ENCODE measurements around the gene PLXNA3.

The PLXNA3 gene

DNA sequence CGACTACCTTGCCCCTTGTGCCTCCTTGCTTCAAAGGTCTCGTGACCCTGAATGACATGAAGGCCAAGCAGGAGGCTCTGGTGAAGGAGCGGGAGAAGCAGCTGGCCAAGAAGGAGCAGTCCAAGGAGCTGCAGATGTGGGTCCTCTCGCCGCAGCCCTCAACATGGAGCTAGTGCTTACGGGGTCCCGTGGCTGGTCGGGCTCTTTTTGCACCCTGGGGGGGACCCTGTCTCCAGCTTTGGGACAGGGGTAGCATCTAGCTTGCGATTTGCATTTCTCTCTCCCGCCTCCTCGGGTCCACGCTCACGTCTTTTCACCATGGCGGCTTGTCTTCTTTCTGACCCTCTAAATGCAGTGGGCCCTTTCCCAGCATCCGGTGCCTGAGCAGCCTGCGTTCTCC, 12.3 kb upstream of the PLXNA3 start:
- no peak overlapping the region for H3K9ac ChIP-seq
- no peak overlapping the region for H3K4me2 ChIP-seq (ENCODE audit: low read length)
- no peak overlapping the region for H3K4me3 ChIP-seq (ENCODE audit: low read depth, low read length)
- H3K27ac ChIP-seq, result no peak overlapping the region
- no peak overlapping the region for H2AFZ ChIP-seq
- H3K9me3 ChIP-seq (ENCODE audit: control insufficient read depth, low read length), result no peaks in the 10 kb centered on the region
- no peaks in the 10 kb centered on the region for H3K79me2 ChIP-seq
- TF ChIP-seq, protein P1, sequence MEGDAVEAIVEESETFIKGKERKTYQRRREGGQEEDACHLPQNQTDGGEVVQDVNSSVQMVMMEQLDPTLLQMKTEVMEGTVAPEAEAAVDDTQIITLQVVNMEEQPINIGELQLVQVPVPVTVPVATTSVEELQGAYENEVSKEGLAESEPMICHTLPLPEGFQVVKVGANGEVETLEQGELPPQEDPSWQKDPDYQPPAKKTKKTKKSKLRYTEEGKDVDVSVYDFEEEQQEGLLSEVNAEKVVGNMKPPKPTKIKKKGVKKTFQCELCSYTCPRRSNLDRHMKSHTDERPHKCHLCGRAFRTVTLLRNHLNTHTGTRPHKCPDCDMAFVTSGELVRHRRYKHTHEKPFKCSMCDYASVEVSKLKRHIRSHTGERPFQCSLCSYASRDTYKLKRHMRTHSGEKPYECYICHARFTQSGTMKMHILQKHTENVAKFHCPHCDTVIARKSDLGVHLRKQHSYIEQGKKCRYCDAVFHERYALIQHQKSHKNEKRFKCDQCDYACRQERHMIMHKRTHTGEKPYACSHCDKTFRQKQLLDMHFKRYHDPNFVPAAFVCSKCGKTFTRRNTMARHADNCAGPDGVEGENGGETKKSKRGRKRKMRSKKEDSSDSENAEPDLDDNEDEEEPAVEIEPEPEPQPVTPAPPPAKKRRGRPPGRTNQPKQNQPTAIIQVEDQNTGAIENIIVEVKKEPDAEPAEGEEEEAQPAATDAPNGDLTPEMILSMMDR (IDR thresholded peaks at IDR 0.05), result no peak
- H3K27me3 ChIP-seq (ENCODE audit: control insufficient read depth, insufficient read depth, low read length), result no peaks in the 10 kb centered on the region
- no peaks in the 10 kb centered on the region for H3K36me3 ChIP-seq (ENCODE audit: control insufficient read depth, insufficient read depth, low read length)
- H3K4me1 ChIP-seq, result peaks cover 3% of the 10 kb centered on the region

DNA sequence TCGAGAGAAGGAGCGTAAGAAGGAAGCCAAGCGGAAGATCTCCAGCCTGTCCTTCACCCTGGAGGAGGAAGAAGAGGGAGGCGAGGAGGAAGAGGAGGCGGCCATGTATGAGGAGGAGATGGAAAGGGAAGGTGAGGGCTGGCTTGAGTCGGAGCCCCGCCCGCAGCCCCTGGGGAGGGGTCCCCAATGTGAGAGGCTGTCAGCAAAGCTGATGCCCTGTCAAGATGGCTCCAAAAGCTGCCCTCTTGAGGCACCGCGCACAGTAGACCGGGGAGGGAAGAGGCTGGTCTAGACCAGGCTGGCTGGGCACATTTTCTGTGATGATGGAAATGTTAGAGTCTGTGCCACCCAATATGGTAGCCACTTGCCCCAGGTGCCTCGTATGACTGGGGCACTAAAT, 11.7 kb upstream of the PLXNA3 start:
- H3K4me1 ChIP-seq, result peaks cover 3% of the 10 kb centered on the region
- no peaks in the 10 kb centered on the region for H3K79me2 ChIP-seq
- H3K36me3 ChIP-seq (ENCODE audit: control insufficient read depth, insufficient read depth, low read length), result no peaks in the 10 kb centered on the region
- no peaks in the 10 kb centered on the region for H3K27me3 ChIP-seq (ENCODE audit: control insufficient read depth, insufficient read depth, low read length)
- H3K27ac ChIP-seq, result no peak overlapping the region
- TF ChIP-seq, protein P1 (IDR thresholded peaks at IDR 0.05), result no peak
- no peak overlapping the region for H2AFZ ChIP-seq
- H3K9ac ChIP-seq, result no peak overlapping the region
- H3K4me3 ChIP-seq (ENCODE audit: low read depth, low read length), result no peak overlapping the region
- H3K9me3 ChIP-seq (ENCODE audit: control insufficient read depth, low read length), result no peaks in the 10 kb centered on the region
- H3K4me2 ChIP-seq (ENCODE audit: low read length), result no peak overlapping the region

DNA sequence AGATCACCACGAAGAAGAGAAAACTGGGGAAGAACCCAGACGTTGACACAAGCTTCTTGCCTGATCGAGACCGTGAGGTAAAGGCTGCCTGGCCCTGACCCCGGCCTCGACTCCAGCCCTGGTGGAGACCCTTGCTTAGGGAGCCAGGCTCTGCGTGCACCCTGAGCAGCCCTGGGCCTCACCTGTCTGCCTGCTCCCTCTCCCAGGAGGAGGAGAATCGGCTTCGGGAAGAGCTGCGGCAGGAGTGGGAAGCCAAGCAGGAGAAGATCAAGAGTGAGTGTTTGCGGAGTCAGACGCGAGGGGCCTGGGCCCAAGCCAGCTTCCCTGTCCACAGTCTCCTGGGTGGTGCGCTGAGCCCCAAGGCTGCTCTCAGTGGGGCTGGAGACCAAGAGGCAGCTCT, 9.6 kb upstream of the PLXNA3 start:
- Histone ChIP-seq H3K9ac (no peak overlapping the region), H3K9me3 (ENCODE audit: control insufficient read depth, low read length) (no peaks in the 10 kb centered on the region), H2AFZ (no peak overlapping the region), H3K4me1 (peaks cover under 1% of the 10 kb centered on the region), H3K4me3 (ENCODE audit: low read depth, low read length) (no peak overlapping the region), H3K4me2 (ENCODE audit: low read length) (no peak overlapping the region), H3K79me2 (no peaks in the 10 kb centered on the region), H3K27ac (no peak overlapping the region), H3K27me3 (ENCODE audit: control insufficient read depth, insufficient read depth, low read length) (no peaks in the 10 kb centered on the region), H3K36me3 (ENCODE audit: control insufficient read depth, insufficient read depth, low read length) (no peaks in the 10 kb centered on the region)
- TF ChIP-seq, protein P1 (IDR thresholded peaks at IDR 0.05), result no peak

DNA sequence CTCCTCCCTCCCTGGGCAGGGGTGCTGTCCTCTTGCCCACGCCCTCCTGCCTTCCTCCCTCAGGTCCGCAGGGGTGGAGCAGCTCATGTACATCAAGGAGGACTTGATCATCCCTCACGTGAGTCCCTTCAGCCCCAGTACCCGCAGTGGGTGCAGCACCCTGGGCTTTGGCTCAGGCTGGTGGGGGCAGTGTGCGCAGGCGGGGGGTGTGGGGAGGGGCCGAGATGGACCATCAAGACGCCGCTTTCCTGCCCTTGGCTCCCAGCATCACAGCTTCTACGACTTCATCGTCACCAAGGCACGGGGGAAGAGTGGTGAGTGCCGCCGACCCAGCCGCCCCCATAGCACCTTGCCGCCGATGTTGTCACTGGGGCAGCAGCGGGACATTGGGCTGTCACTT, 8.5 kb upstream of the PLXNA3 start:
- H3K4me3 ChIP-seq (ENCODE audit: low read depth, low read length), result no peak overlapping the region

DNA sequence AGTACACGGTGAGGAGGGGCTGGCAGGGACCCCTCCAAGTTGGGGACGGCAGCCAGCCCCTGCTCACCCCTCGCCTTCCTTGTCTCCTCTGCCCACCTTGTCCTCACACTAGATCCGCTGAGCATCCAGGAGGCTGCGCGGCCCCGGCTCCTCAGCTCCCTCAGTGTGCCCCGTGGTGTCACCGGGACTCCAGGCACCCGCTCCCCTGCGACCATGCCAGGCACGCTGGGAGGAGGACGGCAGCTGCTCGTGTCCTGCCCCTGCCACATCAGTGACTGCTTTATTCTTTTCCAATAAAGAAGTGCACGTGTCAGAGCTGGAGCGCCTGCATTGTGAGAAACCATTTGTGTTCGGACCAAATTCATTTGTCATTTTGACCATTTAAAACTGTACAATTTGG, 7.8 kb upstream of the PLXNA3 start:
- Histone ChIP-seq H2AFZ (no peak overlapping the region), H3K27ac (no peak overlapping the region), H3K27me3 (ENCODE audit: control insufficient read depth, insufficient read depth, low read length) (no peaks in the 10 kb centered on the region), H3K79me2 (no peaks in the 10 kb centered on the region), H3K9ac (no peak overlapping the region), H3K9me3 (ENCODE audit: control insufficient read depth, low read length) (no peaks in the 10 kb centered on the region), H3K36me3 (ENCODE audit: control insufficient read depth, insufficient read depth, low read length) (no peaks in the 10 kb centered on the region), H3K4me3 (ENCODE audit: low read depth, low read length) (no peak overlapping the region), H3K4me1 (no peaks in the 10 kb centered on the region), H3K4me2 (ENCODE audit: low read length) (no peak overlapping the region)
- TF ChIP-seq, protein P1 (IDR thresholded peaks at IDR 0.05), result no peak

More for the DNA sequence above, 8.5 kb upstream of the PLXNA3 start:
- no peaks in the 10 kb centered on the region for H3K9me3 ChIP-seq (ENCODE audit: control insufficient read depth, low read length)
- no peak overlapping the region for H3K4me2 ChIP-seq (ENCODE audit: low read length)
- no peak overlapping the region for H3K9ac ChIP-seq
- H3K27me3 ChIP-seq (ENCODE audit: control insufficient read depth, insufficient read depth, low read length), result no peaks in the 10 kb centered on the region
- no peaks in the 10 kb centered on the region for H3K36me3 ChIP-seq (ENCODE audit: control insufficient read depth, insufficient read depth, low read length)
- H2AFZ ChIP-seq, result no peak overlapping the region
- no peaks in the 10 kb centered on the region for H3K79me2 ChIP-seq
- H3K27ac ChIP-seq, result no peak overlapping the region
- H3K4me1 ChIP-seq, result no peaks in the 10 kb centered on the region
- TF ChIP-seq, protein P1 (IDR thresholded peaks at IDR 0.05), result no peak
